Measurements from ENCODE around the gene PRG2.
A peak's percentile ranks its signal among the peaks of the same experiment; 100 is the strongest.

Gene PRG2

GRCh38 chr11:57391539-57391938 is 1.1 kb upstream of the PRG2 start:
- H3K4me3 ChIP-seq (ENCODE audit: control insufficient read depth, low read depth, low read length): no peak overlapping the region
- no peak for DNase-seq (ENCODE audit: low read depth)
- no peak for TF ChIP-seq CTCF (IDR thresholded peaks at IDR 0.05; ENCODE audit: control insufficient read depth, insufficient read depth, low read depth, low read length, missing control alignments)

- H3K4me3 ChIP-seq (ENCODE audit: control insufficient read depth, low read depth, low read length): no peak overlapping the region
- no peak for TF ChIP-seq CTCF (IDR thresholded peaks at IDR 0.05; ENCODE audit: control insufficient read depth, insufficient read depth, low read depth, low read length, missing control alignments)
- no peak for DNase-seq (ENCODE audit: low read depth)
Observed at GRCh38 chr11:57391111-57391510, 661 bp upstream of the PRG2 start.

- no peak for DNase-seq (ENCODE audit: low read depth)
- H3K4me3 ChIP-seq (ENCODE audit: control insufficient read depth, low read depth, low read length): no peak overlapping the region
- TF ChIP-seq CTCF (IDR thresholded peaks at IDR 0.05; ENCODE audit: control insufficient read depth, insufficient read depth, low read depth, low read length, missing control alignments): peak; percentile 22
Observed at GRCh38 chr11:57387289-57388030, 3.0 kb downstream of the PRG2 start.

GRCh38 chr11:57386178-57386940 is 4.1 kb downstream of the PRG2 start:
- TF ChIP-seq CTCF (IDR thresholded peaks at IDR 0.05; ENCODE audit: control insufficient read depth, insufficient read depth, low read depth, low read length, missing control alignments): no peak
- H3K4me3 ChIP-seq (ENCODE audit: control insufficient read depth, low read depth, low read length): no peak overlapping the region
- DNase-seq (ENCODE audit: low read depth): no peak

- H3K4me3 ChIP-seq (ENCODE audit: control insufficient read depth, low read depth, low read length): no peak within 1 kb of the TSS
- DNase-seq (ENCODE audit: low read depth): no peak
- no peak for TF ChIP-seq CTCF (IDR thresholded peaks at IDR 0.05; ENCODE audit: control insufficient read depth, insufficient read depth, low read depth, low read length, missing control alignments)
Observed at GRCh38 chr11:57380975-57381374, 9.5 kb downstream of the PRG2 start, which contains the start of gene PRG3. PRG3 (minus strand) TSS chr11:57381150; CDS start chr11:57380708, 442 bp downstream.

- no peak for DNase-seq (ENCODE audit: low read depth)
- no peak for TF ChIP-seq CTCF (IDR thresholded peaks at IDR 0.05; ENCODE audit: control insufficient read depth, insufficient read depth, low read depth, low read length, missing control alignments)
- H3K4me3 ChIP-seq (ENCODE audit: control insufficient read depth, low read depth, low read length): no peak overlapping the region
Observed at GRCh38 chr11:57379732-57380131, 10.7 kb downstream of the PRG2 start.
